ENCODE results near the gene SHKBP1. TPM values are rescaled to one million over a fixed set of nuclear protein-coding genes. Genes with fewer than 3 reads are reported as not detected.

Gene SHKBP1
- polyA plus RNA-seq, 4 donors, result 32.8 to 61.1 (median 43.8) TPM

DNA sequence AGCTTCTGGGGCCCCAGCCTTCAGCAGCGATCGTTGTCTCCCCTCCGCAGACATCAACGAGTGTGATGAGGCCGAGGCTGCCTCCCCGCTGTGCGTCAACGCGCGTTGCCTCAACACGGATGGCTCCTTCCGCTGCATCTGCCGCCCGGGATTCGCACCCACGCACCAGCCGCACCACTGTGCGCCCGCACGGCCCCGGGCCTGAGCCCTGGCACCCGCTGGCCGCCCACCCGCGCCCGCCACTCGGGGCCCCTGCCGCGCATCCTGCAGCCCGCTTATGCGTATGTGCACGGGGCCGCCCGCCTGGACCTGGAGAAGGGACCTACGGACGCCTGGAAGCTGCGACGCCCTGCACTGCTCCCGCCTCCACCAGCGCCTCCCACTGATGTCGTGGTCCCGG lies 52.7 kb downstream of the SHKBP1 start:
- DNase-seq (ENCODE audit: low read depth in 4 of 4, low spot score in 2 of 4), result no peak

DNA sequence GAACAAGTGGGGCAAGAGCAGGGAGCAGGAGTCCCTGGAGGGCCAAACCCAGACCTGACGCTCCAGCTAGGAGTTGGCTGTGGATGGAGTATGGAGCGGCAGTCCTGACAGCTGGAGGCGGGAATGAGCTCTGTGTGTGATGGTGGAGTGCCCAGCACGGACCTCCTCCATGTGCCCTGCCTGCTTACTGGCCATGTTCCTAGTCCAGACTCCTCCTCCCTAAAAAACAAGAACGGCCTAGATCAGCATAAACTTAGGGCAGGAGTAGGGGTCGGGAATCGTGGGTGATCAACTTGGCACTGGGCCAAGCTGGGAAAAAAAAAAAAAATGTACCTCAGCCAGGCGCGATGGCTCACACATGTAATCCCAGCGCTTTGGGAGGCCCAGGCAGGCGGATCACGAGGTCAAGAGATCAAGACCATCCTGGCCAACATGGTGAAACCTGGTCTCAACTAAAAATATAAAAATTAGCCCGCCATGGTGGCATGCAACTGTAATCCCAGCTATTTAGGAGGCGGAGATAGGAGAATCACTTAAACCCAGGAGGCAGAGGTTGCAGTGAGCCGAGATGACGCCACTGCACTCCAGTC lies 54.0 kb downstream of the SHKBP1 start:
- no peak for DNase-seq (ENCODE audit: low read depth in 4 of 4, low spot score in 2 of 4)

DNA sequence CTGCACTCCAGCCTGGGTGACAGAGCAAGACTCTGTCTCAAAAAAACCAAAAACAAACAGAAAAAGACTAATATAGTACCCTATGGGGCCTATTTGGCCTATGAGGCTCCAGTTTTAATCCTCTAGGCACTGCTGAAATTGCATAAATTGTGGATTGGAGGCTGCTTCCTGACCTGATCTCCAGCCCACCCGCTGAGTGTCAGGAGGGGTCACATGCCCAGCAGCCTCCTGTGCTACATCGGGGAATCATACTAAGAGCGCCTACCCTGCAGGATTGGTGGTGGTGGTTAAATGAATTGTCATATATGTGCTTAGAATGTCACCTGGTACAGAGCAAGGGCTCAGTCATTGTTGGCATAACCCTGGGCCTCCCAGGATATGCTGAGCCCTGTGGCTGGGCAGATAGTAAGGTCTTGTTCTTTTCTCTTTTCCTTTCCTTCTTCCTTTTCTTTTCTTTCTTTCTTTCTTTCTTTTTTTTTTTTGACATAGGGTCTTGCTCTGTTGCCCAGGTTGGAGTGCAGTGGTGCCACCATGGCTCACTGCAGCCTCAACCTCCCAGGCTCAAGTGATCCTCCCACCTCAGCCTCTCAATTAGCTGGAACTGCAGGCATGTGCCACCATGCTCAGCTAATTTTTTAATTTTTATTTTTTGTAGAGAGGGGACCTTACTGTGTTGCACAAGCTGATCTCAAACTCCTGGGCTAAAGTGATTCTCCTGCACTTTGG lies 55.8 kb downstream of the SHKBP1 start:
- no peak for DNase-seq (ENCODE audit: low read depth in 4 of 4, low spot score in 2 of 4)

DNA sequence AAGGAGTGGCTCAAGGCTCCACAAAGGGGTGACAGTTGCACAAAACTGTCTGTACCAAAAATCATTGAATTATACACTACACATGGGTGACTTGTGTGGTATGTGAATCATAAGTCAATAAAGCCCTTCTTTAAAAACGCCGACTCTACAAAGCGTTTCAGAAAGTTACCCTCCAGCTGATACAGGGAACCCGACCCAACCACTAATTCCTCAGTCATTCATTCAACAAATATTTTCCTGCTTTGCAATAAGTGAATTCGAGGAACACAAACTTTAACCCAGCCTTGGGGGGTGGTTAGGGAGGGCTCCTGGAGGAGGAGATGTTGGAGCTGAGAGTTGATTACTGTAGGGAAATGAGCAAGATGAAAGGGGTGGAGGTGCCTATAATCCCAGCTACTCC lies 56.5 kb downstream of the SHKBP1 start:
- DNase-seq (ENCODE audit: low read depth in 4 of 4, low spot score in 2 of 4), result no peak

DNA sequence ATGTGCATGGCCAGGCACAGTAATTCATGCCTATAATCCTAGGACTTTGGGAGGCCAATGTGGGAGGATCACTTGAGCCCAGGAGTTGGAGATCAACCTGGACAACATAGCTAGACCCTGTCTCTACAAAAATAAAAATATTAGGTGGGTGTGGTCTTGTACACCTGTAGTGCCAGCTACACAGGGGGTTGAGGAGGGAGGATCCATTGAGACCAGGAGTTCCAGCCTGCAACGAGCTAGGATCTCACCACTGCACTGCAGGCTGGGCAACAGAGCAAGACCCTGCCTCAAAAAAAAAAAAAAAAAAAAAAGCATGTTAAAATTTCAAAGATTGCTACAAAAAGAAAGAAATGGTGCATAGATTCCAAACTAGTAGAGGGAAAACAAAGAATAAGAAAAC lies 61.7 kb downstream of the SHKBP1 start:
- DNase-seq (ENCODE audit: low read depth in 4 of 4, low spot score in 2 of 4), result no peak

DNA sequence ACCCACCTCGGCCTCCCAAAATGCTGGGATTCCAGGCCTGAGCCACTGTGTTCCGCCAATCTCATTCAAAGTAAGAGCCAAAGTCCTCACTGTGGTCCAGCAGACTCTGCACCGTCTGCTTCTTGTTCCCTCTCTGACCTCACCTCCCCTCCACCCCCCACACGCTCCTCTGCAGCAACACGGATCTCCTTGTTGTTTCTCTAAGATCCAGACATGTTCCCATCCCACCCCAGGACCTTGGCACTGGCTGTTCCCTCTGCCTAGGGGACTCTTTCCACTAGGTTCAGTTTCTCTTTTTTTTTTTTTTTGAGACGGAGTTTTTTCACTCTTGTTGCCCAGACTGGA lies 62.9 kb downstream of the SHKBP1 start:
- DNase-seq (ENCODE audit: low read depth in 4 of 4, low spot score in 2 of 4), result no peak

DNA sequence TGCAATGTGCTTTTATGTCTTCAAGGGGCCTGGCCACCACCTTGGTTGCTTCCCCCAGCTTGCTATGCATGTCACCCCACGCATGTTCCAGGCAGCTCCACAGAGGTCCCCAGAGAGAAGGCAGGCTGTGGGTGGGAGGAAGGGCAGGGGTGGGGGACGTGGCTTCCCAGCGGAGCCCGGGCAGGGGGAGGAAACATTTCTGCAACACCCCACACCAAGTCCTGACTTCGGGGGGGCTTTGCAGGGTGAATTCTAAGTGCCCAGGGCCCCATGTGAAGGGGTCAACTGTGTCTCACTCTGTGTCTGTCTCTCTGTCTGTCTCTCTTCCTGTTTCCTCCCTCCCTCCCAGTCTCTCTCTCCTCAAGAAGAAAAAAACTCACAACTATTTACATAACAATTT lies 64.1 kb downstream of the SHKBP1 start:
- DNase-seq (ENCODE audit: low read depth in 4 of 4, low spot score in 2 of 4), result peak in 1 of 4 donors; percentile 14

Other genes starting within 250 kb of the SHKBP1 start
- 10 to 100 TPM in 3 of 4 donors, 1 to 10 TPM in 1; 9.7 to 16.8 (median 14.1) TPM for gene C19orf47, start 228.5 kb upstream of the SHKBP1 start, polyA plus RNA-seq (ENCODE audit: insufficient read length in 4 of 4)
- 100 to 1,000 TPM; 215 to 340 (median 265) TPM for gene PLD3, start 228.2 kb upstream of the SHKBP1 start, polyA plus RNA-seq (ENCODE audit: insufficient read length in 4 of 4)
- under 1 TPM; 0.06 to 0.18 (median 0.14) TPM for gene HIPK4, start 186.7 kb upstream of the SHKBP1 start, polyA plus RNA-seq (ENCODE audit: insufficient read length in 4 of 4)
- gene PRX, start 163.5 kb upstream of the SHKBP1 start, polyA plus RNA-seq (ENCODE audit: insufficient read length in 4 of 4), result 10 to 100 TPM; 10.4 to 15.5 (median 13.0) TPM
- gene SERTAD1, start 150.9 kb upstream of the SHKBP1 start, polyA plus RNA-seq (ENCODE audit: insufficient read length in 4 of 4), result 10 to 100 TPM in 1 of 4 donors, 1 to 10 TPM in 3; 6.9 to 12.7 (median 8.3) TPM
- gene SERTAD3, start 132.5 kb upstream of the SHKBP1 start, polyA plus RNA-seq (ENCODE audit: insufficient read length in 4 of 4), result 10 to 100 TPM; 29.5 to 49.1 (median 38.5) TPM
- 10 to 100 TPM; 40.4 to 67.0 (median 49.9) TPM for gene BLVRB, start 111.1 kb upstream of the SHKBP1 start, polyA plus RNA-seq (ENCODE audit: insufficient read length in 4 of 4)
- gene SPTBN4, start 109.9 kb upstream of the SHKBP1 start, polyA plus RNA-seq (ENCODE audit: insufficient read length in 4 of 4), result 1 to 10 TPM in 3 of 4 donors, under 1 TPM in 1; 0.92 to 2.2 (median 1.6) TPM
- gene LTBP4, start 24.5 kb downstream of the SHKBP1 start, polyA plus RNA-seq (ENCODE audit: insufficient read length in 4 of 4), result 100 to 1,000 TPM; 174 to 362 (median 282) TPM
- gene NUMBL, start 113.8 kb downstream of the SHKBP1 start, polyA plus RNA-seq (ENCODE audit: insufficient read length in 4 of 4), result 10 to 100 TPM in 3 of 4 donors, 1 to 10 TPM in 1; 8.9 to 20.7 (median 16.3) TPM
- 10 to 100 TPM; 31.0 to 54.1 (median 40.9) TPM for gene COQ8B, start 140.0 kb downstream of the SHKBP1 start, polyA plus RNA-seq (ENCODE audit: insufficient read length in 4 of 4)
- 10 to 100 TPM; 12.4 to 16.6 (median 14.5) TPM for gene ITPKC, start 140.2 kb downstream of the SHKBP1 start, polyA plus RNA-seq (ENCODE audit: insufficient read length in 4 of 4)
- 10 to 100 TPM; 10.3 to 21.1 (median 15.8) TPM for gene ACTMAP, start 173.6 kb downstream of the SHKBP1 start, polyA plus RNA-seq (ENCODE audit: insufficient read length in 4 of 4)
- 100 to 1,000 TPM; 107 to 135 (median 124) TPM for gene SNRPA, start 174.3 kb downstream of the SHKBP1 start, polyA plus RNA-seq (ENCODE audit: insufficient read length in 4 of 4)
- gene MIA, start 198.6 kb downstream of the SHKBP1 start, polyA plus RNA-seq (ENCODE audit: insufficient read length in 4 of 4), result 1 to 10 TPM in 1 of 4 donors, under 1 TPM in 3; 0.81 to 4.2 (median 0.92) TPM
- gene RAB4B, start 201.4 kb downstream of the SHKBP1 start, polyA plus RNA-seq (ENCODE audit: insufficient read length in 4 of 4), result 10 to 100 TPM; 11.2 to 13.7 (median 12.0) TPM
- gene EGLN2, start 222.3 kb downstream of the SHKBP1 start, polyA plus RNA-seq (ENCODE audit: insufficient read length in 4 of 4), result 10 to 100 TPM; 64.8 to 91.8 (median 79.0) TPM

All from left renal cortex interstitium (tissue), 4 donors.